HG03457 (cell line): ENCODE measurements around the gene KPNA3.
"Not testable (repeated sequence)": the region's sequence is repeated elsewhere in the genome, so short reads cannot be mapped to it uniquely, and the experiment has no call there.

Source experiments
- ATAC-seq: cut with Tn5 transposase; IDR thresholded peaks from one replicate; pipeline ENCODE4 v1.9.1; 2021; ENCODE audit warnings: moderate number of reproducible peaks; ENCODE audit not compliant: unreplicated experiment

The KPNA3 gene

DNA sequence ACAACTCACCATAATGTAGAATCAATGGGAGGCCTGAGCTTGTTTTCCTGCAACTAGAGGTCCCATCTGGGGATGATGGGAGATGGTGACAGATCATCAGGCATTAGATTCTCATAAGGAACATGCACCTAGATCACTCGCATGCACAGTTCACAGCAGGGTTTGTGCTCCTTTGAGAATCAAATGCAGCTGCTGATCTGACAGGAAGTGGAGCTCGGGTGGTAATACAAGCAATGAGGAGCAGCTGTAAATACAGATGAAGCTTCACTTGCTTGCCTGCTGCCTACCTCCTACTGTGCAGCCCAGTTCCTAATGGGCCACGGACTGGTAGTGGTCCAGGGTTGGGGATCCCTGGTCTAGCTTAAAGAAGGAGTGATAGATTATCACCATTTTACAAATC is 33.0 kb downstream of the KPNA3 start:
- no peak for ATAC-seq

DNA sequence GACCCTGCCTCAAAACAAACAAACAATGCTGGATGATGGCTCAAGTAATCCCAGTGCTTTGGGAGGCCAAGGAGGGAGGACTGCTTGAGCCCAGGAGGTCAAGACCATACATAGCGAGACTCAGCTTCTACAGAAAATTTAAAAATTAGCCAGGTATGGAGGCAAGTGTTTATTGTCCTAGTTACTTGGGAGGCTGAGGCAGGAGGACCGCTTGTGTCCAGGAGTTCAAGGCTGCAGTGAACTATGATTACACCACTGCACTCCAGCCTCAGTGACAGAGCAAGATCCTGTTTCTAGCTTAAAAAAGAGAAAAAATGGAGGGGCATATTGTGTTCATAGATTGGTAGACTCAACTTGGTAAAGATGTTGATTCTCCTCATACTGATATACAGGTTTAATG is 36.2 kb downstream of the KPNA3 start:
- no peak for ATAC-seq

- ATAC-seq = no peak
These were observed 38.3 kb downstream of the KPNA3 start for GRCh38 chr13:49754146-49754545.

DNA sequence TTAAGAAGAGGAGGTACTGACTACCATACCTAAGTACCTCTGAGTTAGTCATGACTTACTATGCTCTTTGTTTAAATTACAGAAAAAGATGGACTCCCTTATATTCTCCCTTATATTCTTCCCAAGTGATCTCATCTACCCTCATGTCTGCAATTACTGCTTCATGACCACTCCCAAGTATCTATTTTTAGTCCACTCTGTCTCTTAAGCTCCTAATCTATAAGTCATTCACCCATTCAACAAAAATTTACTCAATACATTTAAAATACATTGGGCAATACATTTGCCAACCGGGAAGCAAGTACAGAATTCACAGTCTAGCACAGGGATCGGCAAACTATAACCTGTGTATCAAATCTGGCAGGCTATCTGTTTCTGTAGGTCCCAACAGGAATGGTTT is 42.6 kb downstream of the KPNA3 start:
- ATAC-seq = no peak

- ATAC-seq = no peak
These were observed 46.4 kb downstream of the KPNA3 start for GRCh38 chr13:49746111-49746510.

- no peak for ATAC-seq
These were observed 51.6 kb downstream of the KPNA3 start for GRCh38 chr13:49740870-49741269.

- no peak for ATAC-seq
These were observed 52.8 kb downstream of the KPNA3 start for GRCh38 chr13:49739498-49740187.

- no peak for ATAC-seq
These were observed 59.1 kb downstream of the KPNA3 start for GRCh38 chr13:49733181-49733951.

DNA sequence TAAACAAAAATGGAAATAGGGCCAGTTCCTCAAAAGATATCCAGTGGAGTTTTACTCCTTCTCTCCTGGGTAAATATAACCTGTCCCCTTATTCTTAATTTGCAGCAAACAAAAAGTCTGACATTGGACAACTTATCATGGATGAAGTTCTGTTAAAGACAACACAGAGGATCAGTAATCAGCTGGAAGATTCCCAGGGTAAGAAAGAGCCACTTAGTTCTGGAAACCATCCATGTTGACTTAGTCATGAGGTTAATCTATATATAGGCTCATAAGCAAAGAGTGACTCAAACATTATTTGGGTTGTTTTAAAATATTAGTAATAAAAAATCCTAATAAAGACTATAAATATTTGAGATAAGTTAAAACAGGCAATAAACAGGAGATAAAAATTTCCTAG is 60.7 kb downstream of the KPNA3 start:
- no peak for ATAC-seq

GRCh38 chr13:49716615-49717014 is 75.9 kb downstream of the KPNA3 start:
- no peak for ATAC-seq

GRCh38 chr13:49714757-49715156 is 77.7 kb downstream of the KPNA3 start:
- no peak for ATAC-seq

GRCh38 chr13:49711218-49711863 is 81.1 kb downstream of the KPNA3 start:
- no peak for ATAC-seq

GRCh38 chr13:49704264-49704663 is 88.2 kb downstream of the KPNA3 start:
- not testable (repeated sequence) for ATAC-seq

DNA sequence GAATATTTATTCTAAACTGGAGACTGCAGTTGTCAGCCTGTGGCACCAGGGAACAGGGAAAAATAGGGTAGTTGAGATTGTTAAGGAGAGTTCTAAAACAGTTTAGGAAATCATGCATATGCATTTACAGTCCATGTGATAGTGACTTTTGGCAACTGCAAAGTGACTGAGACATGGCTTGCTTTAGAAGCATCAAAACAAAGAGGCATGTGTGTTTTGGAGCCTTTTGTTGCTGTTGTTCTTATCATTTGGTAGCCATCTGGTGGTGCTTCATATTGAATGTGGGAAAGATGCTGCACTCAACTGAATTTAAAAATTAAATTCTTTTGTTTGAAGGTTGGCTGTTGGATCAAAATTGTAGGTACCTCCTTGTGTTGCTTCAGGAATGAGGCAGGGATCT is 91.0 kb downstream of the KPNA3 start:
- no peak for ATAC-seq

DNA sequence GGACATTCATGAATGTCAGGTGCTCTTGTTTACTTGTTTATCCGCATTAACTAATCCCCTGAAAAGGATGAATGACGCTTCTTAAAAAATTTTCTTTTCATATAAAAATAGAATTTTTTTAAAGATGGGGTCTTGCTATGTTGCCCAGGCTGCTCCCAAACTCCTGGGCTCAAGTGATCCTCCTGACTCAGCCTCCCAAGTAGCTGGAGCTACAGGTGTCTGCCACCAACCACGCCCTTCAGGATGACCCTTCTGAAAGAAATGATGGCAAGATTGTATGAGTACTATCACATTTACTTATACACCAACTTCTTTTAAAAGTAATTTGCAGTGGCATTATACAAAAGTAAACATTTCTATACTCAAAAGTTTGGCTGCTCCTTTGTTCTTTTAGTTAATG is 95.0 kb downstream of the KPNA3 start:
- no peak for ATAC-seq

DNA sequence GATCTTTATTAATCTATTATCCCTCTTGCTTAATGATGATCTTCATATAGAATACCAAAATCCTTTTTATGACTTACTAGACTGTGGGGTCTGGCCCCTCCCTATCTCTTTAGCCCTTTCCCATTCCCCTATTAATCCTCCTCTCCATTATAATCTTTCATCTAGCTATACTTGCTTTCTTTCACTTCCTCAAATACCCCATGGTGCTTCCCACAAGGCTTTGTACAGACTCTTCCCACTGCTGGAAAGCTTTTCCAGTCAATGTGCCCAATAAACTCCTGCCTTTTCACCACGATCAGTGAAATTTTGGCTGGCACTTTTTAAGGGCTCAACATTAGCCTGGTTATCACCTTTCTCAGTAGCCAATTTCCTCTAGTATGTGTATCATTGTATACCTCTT is 98.0 kb downstream of the KPNA3 start:
- ATAC-seq = no peak

- ATAC-seq = no peak
These were observed 98.6 kb downstream of the KPNA3 start for GRCh38 chr13:49693877-49694276.

DNA sequence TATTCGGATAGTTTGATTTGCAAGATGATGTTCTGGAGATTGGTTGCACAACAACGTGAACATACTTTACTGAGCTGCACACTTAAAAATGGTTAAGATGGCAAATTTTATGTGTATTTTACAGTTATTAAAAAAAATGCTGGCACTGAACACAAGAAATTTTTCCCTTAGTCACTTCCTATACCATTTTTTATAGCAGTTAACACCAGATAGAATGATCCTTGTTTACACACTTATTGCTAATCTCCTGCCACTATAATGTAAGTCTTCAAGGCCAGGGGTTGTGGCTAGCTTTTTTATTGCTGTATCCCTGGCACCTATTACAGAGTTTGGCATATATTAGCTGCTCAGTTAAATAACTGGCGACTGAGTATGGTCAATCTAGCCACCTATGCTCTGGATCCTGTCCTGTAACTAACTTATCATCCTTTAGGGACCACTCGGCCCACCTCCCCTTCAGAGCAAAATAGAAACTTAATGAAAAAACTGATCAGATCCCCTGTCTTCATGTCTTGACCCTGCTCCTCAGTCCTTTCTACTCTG is 99.2 kb downstream of the KPNA3 start:
- no peak for ATAC-seq

DNA sequence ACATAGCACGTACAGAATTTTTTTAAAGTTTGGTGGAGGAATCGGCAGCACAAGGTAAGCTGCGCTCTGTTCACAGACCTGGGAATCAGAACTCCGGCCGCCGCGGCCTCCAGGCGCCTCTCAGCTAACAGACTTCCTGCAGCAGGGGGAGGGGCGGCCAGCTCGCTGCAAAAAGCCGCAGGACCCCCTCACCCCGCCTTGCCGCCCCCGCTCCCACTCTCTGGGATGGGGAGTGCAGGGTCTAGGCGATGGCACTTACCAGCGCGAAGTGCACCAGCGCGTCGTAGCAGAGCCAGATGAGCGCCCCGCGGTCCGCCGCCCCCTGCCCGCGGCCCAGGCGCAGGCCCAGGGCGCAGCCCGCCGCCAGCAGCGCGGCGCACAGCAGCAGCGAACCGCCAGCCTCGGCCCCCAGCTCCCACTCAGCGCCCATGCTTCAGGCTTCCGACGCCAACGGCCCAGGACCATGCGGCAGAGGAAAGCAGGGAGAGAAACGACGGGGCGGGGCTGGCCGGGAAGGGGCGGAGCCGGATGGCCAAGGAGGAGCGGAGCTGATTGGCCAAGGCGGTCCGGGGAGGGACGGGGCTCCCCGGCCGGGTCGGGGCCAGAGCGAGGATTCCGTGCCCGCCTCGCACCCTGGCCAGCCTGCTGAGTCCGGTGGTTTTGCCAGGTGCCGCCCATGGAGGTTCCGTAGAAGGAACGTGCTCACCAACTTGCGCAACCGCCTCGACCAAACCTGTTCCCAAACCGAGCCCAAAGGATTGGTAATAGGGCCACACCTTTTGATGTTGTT is 101.3 kb downstream of the KPNA3 start, which contains the start of gene EBPL:
Gene EBPL (minus strand): TSS at position 492 of the 790 bp plus-strand sequence. CDS start 62 bp downstream, at position 430.
- peak; percentile 98 for ATAC-seq

- peak; percentile 11 for ATAC-seq
These were observed 102.1 kb downstream of the KPNA3 start for GRCh38 chr13:49690133-49690994.
